K562 (cell line): ENCODE results near the gene PCDH9. TPM values are rescaled to one million over a fixed set of nuclear protein-coding genes. Genes with fewer than 3 reads are reported as not detected.

Source experiments
- ATAC-seq: fragments of 200-7000 bp; cut with Tn5 transposase; 3 replicates; pipeline ENCODE4 v1.9.1; 2020; ENCODE audit warnings: moderate library complexity
- BruUV-seq: library from RNA; stranded (reverse); fragments of 400-500 nt; replicated peaks from 2 replicates; lab custom pipeline; 2021; lab: Mats Ljungman, UMichigan
- CTCF ChIA-PET: fragments of 300-600 bp; formaldehyde crosslinking; extraction: SDS; loops from one replicate; lab custom pipeline; 2021; ENCODE audit warnings: low intra/inter-chr PET ratio; lab: Yijun Ruan, JAX
- POLR2A ChIA-PET: fragments of 300-600, 350-650 bp; sonication (Branson Sonifier 250); formaldehyde crosslinking; extraction: SDS; loops from one replicate; lab custom pipeline; 2021; ENCODE audit warnings: antibody characterized with exemption, inconsistent platforms; lab: Yijun Ruan, JAX
- DNase-seq, 4 experiments: peaks; one replicate each; pipeline versions ENCODE4 v3.0.0 to v3.0.0-alpha.2; 2011 to 2018; ENCODE audit warnings: low spot score in 3 of 4, mixed read lengths in 3 of 4; ENCODE audit errors: extremely low read depth in 1 of 4
- FAIRE-seq: peaks from 2 replicates; lab custom pipeline; 2011; peaks lifted over from hg19 to GRCh38; lab: Jason Lieb, UNC
- H2AFZ ChIP-seq: 2 replicates; pipeline ENCODE4 v1.6.0; 2011; ENCODE audit warnings: low read depth, low read length, control low read depth, inconsistent platforms
- H3K27ac ChIP-seq: fragments of 200-600 bp; 3 replicates; pipeline ENCODE4 v1.8.0; 2011; ENCODE audit warnings: low read depth, mild to moderate bottlenecking, control low read depth, inconsistent platforms, low read length, moderate library complexity, mixed read lengths; ENCODE audit errors: extremely low read depth
- H3K27me3 ChIP-seq, 2 experiments: fragments of 300-600 bp in 1 of 2; 2 replicates in 1 of 2; 3 replicates in 1 of 2; pipeline versions ENCODE4 v1.6.0 to v1.8.0; 2011; ENCODE audit warnings: inconsistent platforms in 2 of 2, low read length in 2 of 2, mild to moderate bottlenecking in 1 of 2, mixed read lengths in 1 of 2, moderate library complexity in 1 of 2; ENCODE audit not compliant: control insufficient read depth in 2 of 2, insufficient read depth in 2 of 2
- H3K36me3 ChIP-seq: fragments of 300-600 bp; 3 replicates; pipeline ENCODE4 v1.8.0; 2011; ENCODE audit warnings: mild to moderate bottlenecking, low read length, inconsistent platforms; ENCODE audit not compliant: control insufficient read depth, insufficient read depth
- H3K4me1 ChIP-seq, 2 experiments: fragments of 200-600 bp in 1 of 2; replicated peaks in 1 of 2; 2 replicates in 1 of 2; 3 replicates in 1 of 2; pipeline versions ENCODE4 v1.5.1 to v1.8.0; 2011; ENCODE audit warnings: inconsistent platforms in 2 of 2, low read length in 2 of 2, mild to moderate bottlenecking in 1 of 2, mixed read lengths in 1 of 2, moderate library complexity in 1 of 2; ENCODE audit not compliant: control insufficient read depth in 2 of 2, insufficient read depth in 2 of 2
- H3K4me2 ChIP-seq: 2 replicates; pipeline ENCODE4 v1.6.1; 2011; ENCODE audit warnings: low read length, control low read depth, inconsistent platforms, mixed read lengths; ENCODE audit not compliant: insufficient read depth
- H3K4me3 ChIP-seq: fragments of 200-600 bp; sonication (generic), shearing (Covaris generic); 2 replicates; pipeline ENCODE4 v1.5.1; 2016; ENCODE audit warnings: control low read depth, inconsistent platforms
- H3K79me2 ChIP-seq: fragments of 200-600 bp; 3 replicates; pipeline ENCODE4 v1.8.0; 2011; ENCODE audit warnings: low read length, inconsistent platforms; ENCODE audit not compliant: control insufficient read depth, insufficient read depth
- H3K9ac ChIP-seq, 2 experiments: 2 replicates each; pipeline versions ENCODE4 v1.6.0 to v1.6.1; 2011; ENCODE audit warnings: low read depth in 2 of 2, low read length in 2 of 2, control low read depth in 1 of 2, inconsistent platforms in 1 of 2, mild to moderate bottlenecking in 1 of 2, mixed read lengths in 1 of 2; ENCODE audit not compliant: insufficient read depth in 1 of 2
- H3K9me1 ChIP-seq: one replicate; pipeline ENCODE4 v1.6.0; 2011; ENCODE audit warnings: inconsistent platforms, mild to moderate bottlenecking, low read length, moderate library complexity; ENCODE audit not compliant: control insufficient read depth, insufficient read depth
- H3K9me3 ChIP-seq: replicated peaks from 2 replicates; pipeline ENCODE4 v1.5.1; 2011; ENCODE audit warnings: low read depth, low read length, inconsistent platforms; ENCODE audit not compliant: control insufficient read depth, insufficient read depth
- H4K20me1 ChIP-seq: replicated peaks from 2 replicates; pipeline ENCODE4 v1.6.1; 2011; ENCODE audit warnings: low read length, inconsistent platforms, mixed read lengths; ENCODE audit not compliant: control insufficient read depth, insufficient read depth
- BCLAF1 ChIP-seq, 2 experiments: fragments of 450-650 bp in 1 of 2; IDR thresholded peaks; 2 replicates each; pipeline ENCODE4 v1.6.1; 2011 to 2017; ENCODE audit warnings: low read depth in 2 of 2, antibody characterized with exemption in 1 of 2, borderline replicate concordance in 1 of 2, low read length in 1 of 2, mild to moderate bottlenecking in 1 of 2, mixed read lengths in 1 of 2; ENCODE audit not compliant: control insufficient read depth in 1 of 2
- MAFK ChIP-seq: IDR thresholded peaks from 2 replicates; pipeline ENCODE4 v1.6.1; 2011; ENCODE audit warnings: low read length, improper control_type of control experiment
- NUFIP1 ChIP-seq: fragments of 450-650 bp; IDR thresholded peaks from 2 replicates; pipeline ENCODE4 v1.6.1; 2018; ENCODE audit not compliant: partially characterized antibody
- PBX2 ChIP-seq, 2 experiments: IDR thresholded peaks in 1 of 2; conservative IDR thresholded peaks in 1 of 2; 2 replicates each; pipeline ENCODE4 v1.6.1; 2016; ENCODE audit warnings: low read depth in 2 of 2, mild to moderate bottlenecking in 1 of 2, missing compliant biosample characterization in 1 of 2, missing genetic modification characterization in 1 of 2, moderate library complexity in 1 of 2
- TARDBP ChIP-seq: fragments of 450-650 bp; IDR thresholded peaks from 2 replicates; pipeline ENCODE4 v1.6.1; 2016
- TRIM28 ChIP-seq: fragments of 450-650 bp; IDR thresholded peaks from 2 replicates; pipeline ENCODE4 v1.6.1; 2017
- ZKSCAN1 ChIP-seq: fragments of 150-350 bp; IDR thresholded peaks from 2 replicates; pipeline ENCODE4 v1.6.1; 2016; ENCODE audit warnings: low read depth, low read length
- ZNF174 ChIP-seq: fragments of 250-450 bp; sonication (Bioruptor Pico); IDR thresholded peaks from 2 replicates; pipeline ENCODE4 v1.4.0; 2020; ENCODE audit warnings: mild to moderate bottlenecking
- WGBS: fragments of 100-300 bp; shearing (Covaris generic); methylation state at CpG from one replicate; pipeline ENCODE4 v1.1.6; 2016; ENCODE audit warnings: low coverage, mixed read lengths; ENCODE audit not compliant: insufficient coverage; ENCODE audit errors: missing lambda C conversion rate; 5-methylcytosine and 5-hydroxymethylcytosine counted together
- in situ Hi-C: fragments of 300-500 bp; cut with MboI; formaldehyde crosslinking; loops from 4 replicates; pipeline ENCODE4 v1.15.0; 2018; ENCODE audit warnings: inconsistent platforms, mixed read lengths
- intact Hi-C: fragments of 100-400 bp; cut with micrococcal nuclease; formaldehyde crosslinking; loops from 2 replicates; pipeline ENCODE4 v1.14.2; 2022
- polyA plus RNA-seq, 8 experiments: library from polyadenylated mRNA; depleted of rRNA in 4 of 8; stranded (reverse) in 5 of 8; unstranded in 3 of 8; fragments of >200 nt; fragmentation: Nextera tagmentation in 2 of 8; fragmentation: Illumina TruSeq in 1 of 8; extraction: Ambion mirVana in 2 of 8; extraction: Trizol in 1 of 8; gene quantifications; 2 replicates each; pipeline versions ENCODE4 v1.2.1 to v1.2.3, GENCODE V29; 2011 to 2014; ENCODE audit warnings: inconsistent platforms in 1 of 8, missing spikeins in 1 of 8
- total RNA-seq, 7 experiments: library from RNA; depleted of rRNA in 6 of 7; stranded (reverse); fragments of >200 nt in 6 of 7; fragmentation: Illumina TruSeq in 2 of 7; extraction: Trizol in 2 of 7; gene quantifications; 2 replicates each; pipeline versions ENCODE4 v1.2.1 to v1.2.3, GENCODE V29; 2011 to 2021; ENCODE audit warnings: low replicate concordance in 1 of 7

Gene PCDH9
- total and polyA plus RNA-seq, 9 of the 15 experiments (the other 6 are each of a cell fraction or from before 2014, with no cell fraction given): 1.1 to 6.7 (median 4.9) TPM

DNA sequence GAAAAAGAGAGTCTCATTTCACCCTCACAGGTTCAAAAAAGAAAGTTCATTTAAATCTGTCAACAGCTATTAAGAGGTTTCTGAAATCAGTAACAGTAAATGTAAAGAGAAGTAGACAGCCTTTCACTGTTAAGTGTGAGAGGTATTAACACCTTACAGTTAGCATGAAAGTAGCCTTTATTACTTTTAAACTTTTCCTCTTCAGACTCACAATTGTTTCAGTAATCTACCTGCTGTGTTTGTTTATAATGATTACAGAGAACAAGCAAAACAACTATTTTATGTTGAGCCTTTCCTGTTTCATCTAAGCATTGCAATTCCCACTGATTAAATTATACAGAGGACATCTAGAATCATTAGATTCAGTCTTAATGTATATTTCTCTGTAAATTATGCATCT, 159.8 kb downstream of the PCDH9 start:
- Histone ChIP-seq H3K9me3 (no peaks in the 10 kb centered on the region), H3K27me3 (no peaks in the 10 kb centered on the region), H3K36me3 (no peaks in the 10 kb centered on the region), H3K4me2 (no peak overlapping the region), H3K4me3 (no peak overlapping the region), H4K20me1 (no peaks in the 10 kb centered on the region), H3K79me2 (no peaks in the 10 kb centered on the region), H2AFZ (no peak overlapping the region), H3K27ac (no peak overlapping the region), H3K9ac (no peak overlapping the region), H3K9me1 (no peaks in the 10 kb centered on the region), H3K4me1 (no peaks in the 10 kb centered on the region)
- no TSS peak for BruUV-seq
- TF ChIP-seq TARDBP (no peak), TRIM28 (no peak)
- ChIA-PET CTCF (no interaction called here), POLR2A (interaction anchor here (0.5 kb wide), 1 partner anchor 66 kb away, joined by 3 read pairs; no protein-coding TSS in a partner anchor)
- FAIRE-seq (no peak), ATAC-seq (no peak), DNase-seq (no peak)
- in situ Hi-C loops (no loop called here), intact Hi-C loops (no loop called here)

GRCh38 chr13:67069117-67069767, 160.9 kb downstream of the PCDH9 start:
- 71% methylated on average over 3 of the region's 3 CpGs for WGBS
- no peak overlapping the region for H3K27ac ChIP-seq
- POLR2A ChIA-PET: interaction anchor here (0.6 kb wide), 1 partner anchor 1136 kb away, joined by 3 read pairs; no protein-coding TSS in a partner anchor
- H3K4me3 ChIP-seq: no peak overlapping the region
- no peaks in the 10 kb centered on the region for H3K9me1 ChIP-seq
- no peak overlapping the region for H3K4me2 ChIP-seq
- FAIRE-seq: no peak
- no peaks in the 10 kb centered on the region for H3K9me3 ChIP-seq
- no peak for ATAC-seq
- intact Hi-C loops: no loop called here
- no peaks in the 10 kb centered on the region for H3K27me3 ChIP-seq
- no peaks in the 10 kb centered on the region for H3K4me1 ChIP-seq
- no peaks in the 10 kb centered on the region for H3K79me2 ChIP-seq
- no peak overlapping the region for H2AFZ ChIP-seq
- H3K36me3 ChIP-seq: no peaks in the 10 kb centered on the region
- H3K9ac ChIP-seq: no peak overlapping the region
- TF ChIP-seq ZNF174 (no peak), MAFK (no peak), PBX2 (CRISPR knock-in tag; IDR thresholded peaks at IDR 0.05; ENCODE audit: low read depth) (no peak), PBX2 (tag; conservative IDR thresholded peaks at IDR 0.05; ENCODE audit: low read depth) (no peak), NUFIP1 (no peak), ZKSCAN1 (no peak), BCLAF1 (IDR thresholded peaks at IDR 0.05; ENCODE audit: borderline replicate concordance in 1 of 2, control insufficient read depth in 1 of 2, low read depth in 2 of 2, low read length in 1 of 2) (no peak)
- TF ChIP-seq, all 486 proteins: peak for 0
- in situ Hi-C loops: no loop called here
- DNase-seq: no peak
- no TSS peak for BruUV-seq
- CTCF ChIA-PET: no interaction called here
- no peaks in the 10 kb centered on the region for H4K20me1 ChIP-seq
